Measurements from ENCODE around the gene PWP1.

The PWP1 gene

GRCh38 chr12:107666009-107666408, 19.6 kb upstream of the PWP1 start:
- in situ Hi-C loops (cut with HindIII; ENCODE audit: low sequenced_read_pairs): no loop called here
- no peak for DNase-seq (ENCODE audit: low read depth, low spot score)
- H3K4me3 ChIP-seq (ENCODE audit: low read depth, low read length): no peak overlapping the region
- no peak for TF ChIP-seq CTCF (IDR thresholded peaks at IDR 0.05; ENCODE audit: low read depth, low read length)

GRCh38 chr12:107667464-107667863, 18.1 kb upstream of the PWP1 start:
- DNase-seq (ENCODE audit: low read depth, low spot score): no peak
- in situ Hi-C loops (cut with HindIII; ENCODE audit: low sequenced_read_pairs): no loop called here
- no peak for TF ChIP-seq CTCF (IDR thresholded peaks at IDR 0.05; ENCODE audit: low read depth, low read length)
- no peak overlapping the region for H3K4me3 ChIP-seq (ENCODE audit: low read depth, low read length)

- no peak overlapping the region for H3K4me3 ChIP-seq (ENCODE audit: low read depth, low read length)
- DNase-seq (ENCODE audit: low read depth, low spot score): no peak
- in situ Hi-C loops (cut with HindIII; ENCODE audit: low sequenced_read_pairs): no loop called here
- TF ChIP-seq CTCF (IDR thresholded peaks at IDR 0.05; ENCODE audit: low read depth, low read length): no peak
These were observed 17.1 kb upstream of the PWP1 start for GRCh38 chr12:107668320-107669098.

- in situ Hi-C loops (cut with HindIII; ENCODE audit: low sequenced_read_pairs): no loop called here
- no peak for DNase-seq (ENCODE audit: low read depth, low spot score)
- no peak for TF ChIP-seq CTCF (IDR thresholded peaks at IDR 0.05; ENCODE audit: low read depth, low read length)
- no peak overlapping the region for H3K4me3 ChIP-seq (ENCODE audit: low read depth, low read length)
These were observed 15.7 kb upstream of the PWP1 start for GRCh38 chr12:107669946-107670345.

- DNase-seq (ENCODE audit: low read depth, low spot score): no peak
- in situ Hi-C loops (cut with HindIII; ENCODE audit: low sequenced_read_pairs): no loop called here
- H3K4me3 ChIP-seq (ENCODE audit: low read depth, low read length): no peak overlapping the region
- peak; percentile 71 for TF ChIP-seq CTCF (IDR thresholded peaks at IDR 0.05; ENCODE audit: low read depth, low read length)
These were observed 14.5 kb upstream of the PWP1 start for GRCh38 chr12:107670999-107671643.

- no peak for TF ChIP-seq CTCF (IDR thresholded peaks at IDR 0.05; ENCODE audit: low read depth, low read length)
- H3K4me3 ChIP-seq (ENCODE audit: low read depth, low read length): no peak overlapping the region
- in situ Hi-C loops (cut with HindIII; ENCODE audit: low sequenced_read_pairs): no loop called here
- DNase-seq (ENCODE audit: low read depth, low spot score): no peak
These were observed 7.9 kb upstream of the PWP1 start for GRCh38 chr12:107677671-107678070.
